22Rv1 (cell line): ENCODE data around the gene OSM.

Experiments used
- H3K27ac ChIP-seq: fragments of 450-650 bp; 2 replicates; pipeline ENCODE4 v1.5.1; 2017
- ZFX ChIP-seq: fragments of 450-650 bp; IDR thresholded peaks from 2 replicates; pipeline ENCODE4 v1.6.1; 2017; ENCODE audit warnings: antibody characterized with exemption, borderline replicate concordance
- TF ChIP-seq, protein P1 (sequence below): fragments of 450-650 bp; IDR thresholded peaks from 2 replicates; pipeline ENCODE4 v1.5.1; 2017; ENCODE audit warnings: mild to moderate bottlenecking

OSM gene

DNA sequence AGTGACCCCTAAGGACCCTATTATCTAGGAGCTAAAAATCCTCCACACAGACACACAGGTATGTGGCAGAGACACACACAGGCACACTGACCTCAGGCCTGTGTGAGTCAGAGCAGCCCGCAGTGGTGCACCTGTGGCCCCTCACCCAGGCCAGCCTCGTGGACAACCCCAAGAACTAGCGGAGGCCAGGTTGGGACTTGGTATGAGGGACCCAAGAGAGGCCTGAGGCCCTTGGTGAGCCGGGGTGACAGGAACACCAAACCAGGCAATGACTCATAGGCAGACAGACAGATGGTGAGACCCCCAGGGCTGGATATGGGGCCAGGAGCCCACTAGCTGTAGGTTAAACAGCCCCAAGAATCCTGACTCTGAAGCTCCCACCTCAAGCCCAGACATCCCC is 16.7 kb upstream of the OSM start:
- H3K27ac ChIP-seq: no peak overlapping the region

DNA sequence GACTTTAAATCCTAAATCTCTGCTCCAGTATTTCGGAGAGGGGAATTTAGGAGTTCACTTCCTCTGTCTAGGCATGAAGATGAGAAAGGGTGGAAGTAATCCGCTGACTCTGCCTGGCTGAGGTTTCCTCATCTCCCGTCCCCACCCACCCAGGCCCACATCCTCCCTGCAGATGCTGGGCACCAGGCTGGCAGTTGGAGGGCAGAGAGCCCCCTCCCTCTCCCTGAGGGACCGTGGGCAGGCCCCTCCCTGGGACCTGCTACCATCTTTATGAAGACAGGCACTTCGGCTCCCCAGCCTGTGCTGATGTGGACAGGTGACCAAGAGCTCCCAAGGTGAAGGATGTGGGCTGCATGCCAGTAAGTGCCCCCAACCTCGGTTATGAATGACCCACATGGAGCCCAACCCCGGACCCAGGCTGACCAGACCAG is 16.0 kb upstream of the OSM start:
- H3K27ac ChIP-seq: no peak overlapping the region
- no peak for TF ChIP-seq ZFX
- TF ChIP-seq, protein P1, sequence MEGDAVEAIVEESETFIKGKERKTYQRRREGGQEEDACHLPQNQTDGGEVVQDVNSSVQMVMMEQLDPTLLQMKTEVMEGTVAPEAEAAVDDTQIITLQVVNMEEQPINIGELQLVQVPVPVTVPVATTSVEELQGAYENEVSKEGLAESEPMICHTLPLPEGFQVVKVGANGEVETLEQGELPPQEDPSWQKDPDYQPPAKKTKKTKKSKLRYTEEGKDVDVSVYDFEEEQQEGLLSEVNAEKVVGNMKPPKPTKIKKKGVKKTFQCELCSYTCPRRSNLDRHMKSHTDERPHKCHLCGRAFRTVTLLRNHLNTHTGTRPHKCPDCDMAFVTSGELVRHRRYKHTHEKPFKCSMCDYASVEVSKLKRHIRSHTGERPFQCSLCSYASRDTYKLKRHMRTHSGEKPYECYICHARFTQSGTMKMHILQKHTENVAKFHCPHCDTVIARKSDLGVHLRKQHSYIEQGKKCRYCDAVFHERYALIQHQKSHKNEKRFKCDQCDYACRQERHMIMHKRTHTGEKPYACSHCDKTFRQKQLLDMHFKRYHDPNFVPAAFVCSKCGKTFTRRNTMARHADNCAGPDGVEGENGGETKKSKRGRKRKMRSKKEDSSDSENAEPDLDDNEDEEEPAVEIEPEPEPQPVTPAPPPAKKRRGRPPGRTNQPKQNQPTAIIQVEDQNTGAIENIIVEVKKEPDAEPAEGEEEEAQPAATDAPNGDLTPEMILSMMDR: no peak

More for the DNA sequence above, 16.7 kb upstream of the OSM start:
- TF ChIP-seq, protein P1: no peak
- no peak for TF ChIP-seq ZFX

DNA sequence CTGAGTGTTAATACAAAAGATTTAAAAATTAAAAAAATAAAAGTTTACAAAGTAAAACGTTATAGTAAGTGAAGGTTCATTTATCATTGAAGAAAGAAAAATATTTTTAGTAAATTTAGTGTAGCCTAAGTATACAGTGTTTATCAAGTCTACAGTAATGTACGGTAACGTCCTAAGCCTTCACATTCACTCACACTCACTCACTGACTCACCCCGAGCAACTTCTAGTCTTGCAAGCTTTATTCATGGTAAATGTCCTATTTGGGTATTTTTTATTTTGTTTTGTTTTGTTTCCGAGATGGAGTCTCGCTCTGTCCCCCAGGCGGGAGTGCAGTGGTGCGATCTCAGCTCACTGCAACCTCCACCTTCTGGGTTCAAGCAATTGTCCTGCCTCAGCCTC is 13.9 kb upstream of the OSM start:
- no peak overlapping the region for H3K27ac ChIP-seq
- no peak for TF ChIP-seq ZFX
- TF ChIP-seq, protein P1: no peak

DNA sequence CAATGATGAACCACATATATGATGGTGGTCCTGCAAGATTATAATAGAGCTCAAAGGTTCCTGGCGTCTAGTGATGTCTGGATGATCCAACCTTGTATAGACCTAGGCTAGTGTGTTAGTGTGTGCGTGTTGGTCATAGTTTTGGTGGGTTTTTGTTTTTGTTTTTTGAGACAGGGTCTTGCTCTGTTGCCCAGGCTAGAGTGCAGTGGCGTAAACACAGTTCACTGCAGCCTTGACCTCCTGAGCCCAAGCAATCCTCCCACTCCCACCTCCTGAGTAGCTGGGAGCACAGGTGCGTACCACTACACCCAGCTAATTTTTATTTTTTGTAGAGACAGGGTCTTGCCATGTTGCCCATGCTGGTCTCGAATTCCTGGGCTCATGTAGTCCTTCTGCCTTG is 13.3 kb upstream of the OSM start:
- no peak for TF ChIP-seq ZFX
- TF ChIP-seq, protein P1: no peak
- H3K27ac ChIP-seq: no peak overlapping the region

DNA sequence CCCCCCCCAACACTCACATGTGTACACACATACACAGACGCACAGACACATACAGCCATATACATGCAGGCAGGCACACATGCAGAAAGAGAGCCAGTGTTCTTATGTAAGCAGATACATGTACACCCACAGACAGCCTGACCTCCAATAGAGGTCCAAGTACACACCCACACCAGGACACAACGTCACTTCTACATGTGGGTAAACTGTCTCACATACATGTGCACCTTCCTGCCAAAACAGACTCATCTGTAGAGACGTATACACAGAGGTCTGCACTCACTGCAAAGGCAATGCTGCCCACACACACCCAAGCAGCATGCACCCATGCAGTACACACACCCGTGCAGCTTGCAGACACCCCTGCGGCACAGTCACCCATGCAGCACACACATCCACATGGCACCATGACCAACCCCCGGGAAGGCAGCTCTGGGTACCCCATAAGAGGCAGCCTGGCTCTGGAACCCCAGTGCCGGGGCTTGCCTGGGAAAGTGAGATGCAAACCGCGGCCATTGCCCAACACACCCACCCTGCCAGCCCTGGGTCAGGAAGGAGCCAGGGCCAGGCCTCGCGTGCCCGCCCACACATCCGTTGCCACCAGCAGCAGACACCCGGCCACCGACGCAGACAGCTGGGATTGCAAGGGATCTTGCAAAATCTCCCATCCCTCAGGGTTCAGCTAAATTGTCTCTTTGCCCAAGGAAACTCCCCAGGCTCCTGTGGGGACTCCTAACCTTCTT is 12.6 kb upstream of the OSM start:
- TF ChIP-seq, protein P1: no peak
- no peak for TF ChIP-seq ZFX
- H3K27ac ChIP-seq: no peak overlapping the region

DNA sequence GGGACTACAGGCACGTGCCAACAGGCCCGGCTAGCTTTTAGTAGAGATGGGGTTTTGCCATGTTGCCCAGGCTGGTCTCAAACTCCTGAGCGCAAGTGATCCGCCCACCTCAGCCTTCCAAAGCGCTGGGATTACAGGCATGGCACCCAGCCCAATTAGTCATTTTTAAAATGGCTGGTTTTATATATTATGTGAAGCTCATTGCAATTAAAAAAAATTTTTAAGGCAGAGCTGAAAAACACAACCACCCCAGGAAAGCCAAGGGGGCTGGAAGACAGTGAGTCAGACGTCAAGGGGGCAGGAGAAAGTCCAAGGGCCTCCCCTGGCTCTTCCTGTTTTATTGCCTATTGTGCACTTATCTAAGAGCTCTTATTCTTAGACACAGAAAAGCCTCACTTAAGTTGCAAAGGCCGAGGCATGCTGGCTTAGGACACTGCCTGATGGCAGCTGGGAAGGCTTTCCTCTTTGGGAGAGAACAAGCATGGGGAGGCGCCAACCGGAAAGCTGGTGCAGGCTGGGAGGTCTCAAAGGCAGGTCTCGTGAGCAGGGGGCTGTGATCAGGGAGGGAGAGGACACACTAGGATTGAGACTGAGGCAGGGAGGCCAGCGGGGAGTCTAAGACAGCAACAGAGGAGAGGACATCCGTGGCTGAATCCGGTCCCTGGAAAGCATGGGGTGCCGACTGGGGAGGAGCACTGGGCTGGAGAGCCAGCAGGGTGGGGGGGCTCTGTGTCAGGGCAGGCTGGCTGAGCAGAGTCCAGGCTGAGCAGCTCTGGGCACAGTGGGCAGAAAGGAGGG is 11.1 kb upstream of the OSM start:
- no peak overlapping the region for H3K27ac ChIP-seq
- TF ChIP-seq, protein P1: no peak
- TF ChIP-seq ZFX: no peak

DNA sequence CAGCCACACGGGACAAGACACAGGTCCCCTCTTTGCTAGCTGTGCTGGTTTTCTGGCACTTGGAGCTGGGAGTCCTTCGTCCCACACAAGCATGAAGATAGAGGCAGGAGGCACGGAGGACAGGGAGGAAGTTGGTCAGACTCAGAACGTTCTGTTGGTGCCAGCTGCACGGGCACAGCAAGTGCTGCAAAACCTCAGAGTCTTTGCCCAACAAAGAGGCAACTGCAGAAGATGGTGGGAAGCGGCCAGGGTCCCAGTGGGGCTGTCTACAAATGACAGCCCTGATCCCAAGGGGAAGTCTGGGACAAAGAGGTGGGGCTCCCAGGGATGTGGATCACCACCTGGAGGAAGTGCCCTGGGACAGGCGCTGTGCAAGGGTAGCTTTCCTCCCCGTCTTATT is 9.4 kb upstream of the OSM start:
- H3K27ac ChIP-seq: no peak overlapping the region
- no peak for TF ChIP-seq ZFX
- TF ChIP-seq, protein P1: no peak
